GM21825 (cell line): ENCODE data around the gene DLGAP5.

Experiments
- ATAC-seq: cut with Tn5 transposase; IDR thresholded peaks from one replicate; pipeline ENCODE4 v1.9.1; 2021; ENCODE audit warnings: mild to moderate bottlenecking, moderate library complexity; ENCODE audit not compliant: unreplicated experiment

DLGAP5 gene

DNA sequence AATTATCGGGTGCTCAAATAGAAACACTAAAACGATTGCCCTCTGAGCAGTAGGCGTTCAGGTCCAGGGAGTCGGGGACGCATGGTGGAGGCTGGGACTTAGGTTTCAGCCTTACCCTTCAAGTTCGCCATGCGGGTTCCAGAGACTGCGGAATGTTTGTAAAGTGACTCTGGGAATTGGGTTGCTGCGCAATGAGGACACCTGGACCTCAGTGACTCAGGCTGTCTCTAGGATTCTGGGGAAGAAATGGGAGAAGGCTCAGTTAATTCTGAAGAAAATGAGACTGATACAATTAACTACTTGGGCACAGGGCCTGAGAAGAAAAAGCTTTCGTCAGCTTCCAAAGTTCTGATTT is 61.2 kb downstream of the DLGAP5 start:
- no peak for ATAC-seq

DNA sequence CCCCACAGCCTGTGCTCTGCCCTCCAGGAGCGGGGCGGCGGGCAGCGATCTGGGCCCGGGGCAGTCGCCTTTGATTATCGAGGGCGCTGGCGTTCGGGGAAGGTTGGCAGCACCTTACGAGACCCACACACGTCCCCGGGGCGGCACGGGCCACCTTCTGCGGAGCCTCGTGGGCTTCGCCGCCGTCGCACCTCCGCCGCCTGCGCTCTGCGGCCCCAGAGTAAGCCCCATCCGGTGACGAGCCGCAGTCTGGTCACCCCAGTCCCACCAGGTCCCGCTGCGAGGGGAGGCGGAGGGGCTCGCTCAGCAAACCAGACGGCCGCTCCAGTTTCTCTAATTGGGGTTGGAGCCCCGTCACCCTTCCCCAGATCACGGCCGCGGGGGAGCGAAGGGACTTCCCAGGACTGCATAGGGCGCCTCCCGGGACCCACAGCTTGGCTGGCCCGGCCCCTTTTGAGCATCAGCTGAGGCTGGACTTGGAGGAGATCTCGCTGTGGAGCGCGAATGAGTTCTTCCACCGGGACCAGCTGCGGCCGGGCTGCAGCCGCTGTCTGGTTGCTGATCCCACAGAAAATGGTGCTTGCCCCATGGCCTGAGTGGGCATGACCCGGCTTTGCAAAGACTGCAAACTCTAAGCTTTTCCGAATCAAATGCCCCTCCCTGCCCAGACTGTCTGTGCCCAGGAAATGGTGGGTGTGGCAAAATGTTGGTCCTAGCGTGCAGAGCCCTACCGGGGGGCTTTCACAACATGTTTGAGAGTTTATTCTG is 61.8 kb downstream of the DLGAP5 start:
- peak; percentile 49 for ATAC-seq

DNA sequence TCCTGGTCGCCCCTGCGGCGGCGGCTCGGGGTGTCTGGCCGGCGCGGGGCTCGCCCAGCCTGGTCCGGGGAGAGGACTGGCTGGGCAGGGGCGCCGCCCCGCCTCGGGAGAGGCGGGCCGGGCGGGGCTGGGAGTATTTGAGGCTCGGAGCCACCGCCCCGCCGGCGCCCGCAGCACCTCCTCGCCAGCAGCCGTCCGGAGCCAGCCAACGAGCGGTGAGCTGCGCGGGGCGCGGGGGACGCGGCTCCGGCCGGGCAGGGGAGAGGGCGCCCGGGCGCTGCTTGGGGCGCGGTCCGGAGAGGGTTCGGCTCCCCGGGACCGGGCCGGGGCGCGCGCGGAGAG is 62.3 kb downstream of the DLGAP5 start, which contains the start of gene LGALS3:
Gene LGALS3, plus strand, starts transcription at position 167 of the 342 bp plus-strand sequence. CDS start 8,122 bp downstream, outside the sequence.
- peak; percentile 65 for ATAC-seq

DNA sequence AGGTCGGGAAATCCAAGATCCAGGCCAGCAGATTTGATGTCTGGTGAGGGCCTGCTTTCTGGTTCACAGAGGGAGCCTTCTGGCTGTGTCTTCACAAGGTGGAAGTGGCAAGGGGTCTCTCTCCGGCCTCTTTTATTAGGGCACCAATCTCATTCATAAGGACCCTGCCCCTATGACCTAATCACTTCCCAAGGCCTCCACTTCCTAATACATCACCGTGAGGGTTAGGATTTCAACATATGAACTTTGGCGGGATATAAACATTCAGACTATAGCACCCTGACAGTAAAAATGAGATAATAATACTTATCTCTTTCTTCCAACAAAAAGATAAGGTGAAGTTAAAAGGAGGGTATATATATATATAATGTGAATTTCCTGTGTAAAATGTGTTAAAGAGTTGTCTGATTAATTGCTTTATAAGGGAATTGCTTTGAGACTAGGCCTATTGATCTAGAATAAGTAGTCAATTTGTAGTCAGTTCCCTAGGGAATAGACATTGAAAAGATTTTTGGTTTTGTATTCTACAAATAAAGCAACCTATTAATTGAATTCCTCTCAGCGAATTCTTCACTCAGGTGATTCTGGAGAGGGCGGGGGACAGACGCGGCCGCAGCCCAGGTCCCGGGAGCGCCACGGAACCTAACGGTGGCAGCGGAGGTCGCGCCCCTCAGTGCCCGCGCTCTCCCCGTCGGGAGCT is 62.8 kb downstream of the DLGAP5 start:
- no peak for ATAC-seq

DNA sequence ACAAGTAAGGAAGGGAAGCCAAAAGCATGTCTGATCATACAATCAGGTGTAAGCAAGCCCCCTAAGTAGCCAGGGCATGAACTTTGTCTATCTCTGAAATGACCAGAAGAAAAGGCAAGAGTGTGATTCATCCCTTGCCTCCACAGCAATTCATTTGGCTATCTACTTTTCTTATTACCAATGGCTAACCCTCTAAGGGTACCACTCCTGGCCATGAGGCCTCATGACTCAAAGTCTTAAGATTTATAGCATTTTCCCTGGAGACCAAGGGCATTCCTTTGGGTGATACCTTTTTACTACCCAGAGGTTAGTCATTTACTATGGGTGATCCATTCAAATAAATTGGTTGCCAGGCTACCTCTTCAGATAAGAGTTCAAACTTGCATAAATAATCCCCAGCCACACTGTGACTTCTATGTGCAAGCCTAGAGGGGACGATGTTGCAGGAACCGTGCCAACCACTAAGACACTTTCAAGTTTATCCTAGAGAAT is 63.9 kb downstream of the DLGAP5 start:
- ATAC-seq = no peak

DNA sequence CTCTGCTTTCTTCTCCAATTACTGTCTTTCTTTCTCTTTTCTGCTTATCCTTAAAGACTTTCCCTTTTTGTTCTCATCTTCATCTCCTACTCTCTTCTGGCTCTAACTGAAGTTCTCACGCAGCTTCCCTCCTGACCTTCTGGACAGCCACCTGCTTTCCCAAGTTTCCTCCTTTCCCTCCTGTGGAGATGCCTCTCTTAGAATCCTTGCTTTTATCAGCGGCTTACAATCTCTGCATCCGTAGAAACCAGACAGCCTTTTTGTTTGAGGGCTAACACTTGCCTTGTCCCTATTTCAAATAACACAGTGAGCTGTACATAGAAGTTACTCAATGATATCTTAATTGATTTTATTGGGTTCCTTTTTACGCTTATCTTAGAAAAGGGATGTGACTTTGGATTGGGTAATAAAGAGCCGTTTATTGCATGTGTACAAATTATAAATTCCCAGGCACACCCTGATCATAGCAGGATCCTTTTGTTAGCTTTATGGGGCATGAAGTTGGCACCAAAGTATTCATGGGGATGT is 64.4 kb downstream of the DLGAP5 start:
- no peak for ATAC-seq

DNA sequence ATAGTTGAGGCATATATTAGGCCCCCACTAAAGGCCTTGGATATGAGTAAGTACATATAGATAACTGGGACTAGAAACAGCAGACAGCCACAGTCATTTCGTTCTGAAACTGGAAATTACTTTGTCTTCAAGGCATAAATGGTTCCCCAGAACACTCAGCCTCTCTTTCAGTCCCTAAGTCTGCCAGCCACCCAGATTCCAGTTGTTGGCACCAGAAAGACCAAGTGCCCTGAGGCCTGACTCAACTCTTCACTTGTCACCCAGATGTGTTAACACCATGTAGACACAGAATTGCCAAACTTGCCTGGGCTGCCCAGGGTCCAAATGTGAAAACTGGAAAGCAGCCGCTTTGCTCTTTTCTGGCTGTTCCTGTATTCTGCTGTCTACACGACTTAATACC is 65.4 kb downstream of the DLGAP5 start:
- no peak for ATAC-seq

DNA sequence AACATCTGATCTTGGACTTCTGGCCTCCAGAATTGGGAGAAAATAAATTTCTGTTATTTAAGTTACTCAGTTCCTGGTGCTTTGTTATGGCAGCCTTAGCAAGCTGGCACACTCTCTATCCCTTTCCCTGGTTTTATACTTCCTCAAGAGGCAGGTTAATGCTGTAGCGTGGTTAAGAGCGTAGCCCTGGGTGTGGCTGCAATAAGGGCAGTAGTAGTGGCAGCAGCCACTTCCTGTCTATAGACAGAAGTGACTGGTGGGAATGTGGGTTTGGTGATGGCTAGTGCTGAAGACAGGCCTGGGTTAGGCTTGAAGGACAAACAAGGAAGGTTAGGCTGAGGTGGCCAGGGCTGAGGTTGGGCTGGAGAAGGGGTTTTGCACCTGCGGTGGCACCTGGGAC is 66.0 kb downstream of the DLGAP5 start:
- no peak for ATAC-seq

DNA sequence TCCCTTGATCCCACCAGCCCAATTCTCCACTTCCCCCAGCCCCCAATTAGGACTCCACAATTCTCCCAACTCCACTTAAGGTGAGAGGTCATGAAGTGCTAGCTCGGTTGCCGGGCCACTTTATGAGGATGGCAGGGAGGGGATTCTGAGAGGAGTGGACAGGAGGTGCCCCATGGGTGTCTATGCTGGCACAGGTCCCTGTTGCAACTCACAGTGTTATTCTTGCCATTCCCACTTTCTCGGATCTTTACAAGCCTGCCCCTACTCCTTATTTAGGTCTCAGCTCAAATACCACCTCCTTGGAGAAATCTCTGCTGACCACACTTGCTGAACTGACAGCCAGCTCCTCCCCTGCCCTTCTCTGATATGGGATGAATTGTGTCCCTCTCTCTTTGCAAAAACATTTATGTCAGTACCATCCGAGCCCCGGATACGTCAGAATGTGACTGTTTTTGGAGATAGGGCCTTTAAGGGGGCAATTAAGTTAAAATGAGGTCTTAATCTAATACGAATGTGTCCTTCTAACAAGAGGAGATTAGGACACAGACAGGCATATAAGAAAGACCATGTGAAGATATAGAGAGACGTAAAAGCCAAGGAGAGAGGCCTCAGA is 66.5 kb downstream of the DLGAP5 start:
- no peak for ATAC-seq

DNA sequence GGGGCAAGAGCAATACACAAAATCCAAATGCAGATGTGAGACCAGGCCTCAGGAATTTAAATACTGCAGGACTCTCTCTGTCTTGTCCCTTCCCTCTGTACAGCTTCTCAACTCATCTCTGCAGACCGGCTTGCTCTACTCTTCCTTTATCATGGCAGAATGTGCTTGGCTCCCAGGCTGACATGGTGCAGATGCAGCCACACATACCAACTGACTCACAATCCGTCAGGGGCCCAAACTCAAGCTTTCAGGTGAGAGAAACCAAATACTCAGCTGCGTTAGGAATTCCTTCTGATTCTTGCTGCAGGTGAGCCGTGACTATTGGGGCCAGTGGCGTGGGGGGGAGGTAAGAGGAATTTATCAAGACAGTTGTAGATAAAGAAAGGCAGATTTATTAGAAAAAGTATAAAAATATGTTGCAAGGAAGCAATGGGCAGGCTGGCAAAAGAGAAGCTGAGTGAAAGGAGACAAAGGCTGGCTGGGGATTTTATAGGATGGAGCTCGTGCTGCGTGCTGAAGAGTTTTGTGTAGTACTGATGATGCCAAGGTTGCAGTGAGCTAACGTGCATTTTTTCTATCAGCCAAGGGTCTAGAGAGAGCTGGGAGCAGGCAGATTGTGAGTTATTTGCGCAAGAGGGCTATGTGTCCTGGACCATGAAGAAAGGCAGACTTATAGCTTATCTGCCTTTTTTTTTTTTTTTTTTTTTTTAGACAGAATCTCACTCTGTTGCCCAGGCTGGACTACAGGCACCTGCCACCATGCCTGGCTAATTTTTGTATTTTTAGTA is 67.3 kb downstream of the DLGAP5 start:
- no peak for ATAC-seq

DNA sequence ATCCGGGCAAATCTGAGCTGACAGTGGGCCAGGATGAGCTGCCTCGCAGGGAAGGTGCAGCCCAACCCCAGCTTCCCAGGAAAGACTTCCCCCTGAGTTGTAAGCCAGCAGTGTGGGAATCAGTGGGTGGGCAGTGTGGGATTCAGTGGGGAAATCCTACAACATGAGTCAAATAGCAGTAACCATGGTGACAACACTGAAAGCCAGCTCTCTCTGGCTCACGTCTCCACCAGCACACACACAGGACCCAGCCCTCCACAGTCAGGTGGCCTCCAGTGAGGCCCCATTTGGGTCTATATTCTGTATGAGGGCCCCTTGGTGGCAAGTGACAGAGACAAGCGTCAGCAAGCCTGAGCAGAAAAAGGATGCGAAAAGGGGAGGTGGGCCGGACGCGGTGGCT is 68.3 kb downstream of the DLGAP5 start:
- ATAC-seq = no peak

DNA sequence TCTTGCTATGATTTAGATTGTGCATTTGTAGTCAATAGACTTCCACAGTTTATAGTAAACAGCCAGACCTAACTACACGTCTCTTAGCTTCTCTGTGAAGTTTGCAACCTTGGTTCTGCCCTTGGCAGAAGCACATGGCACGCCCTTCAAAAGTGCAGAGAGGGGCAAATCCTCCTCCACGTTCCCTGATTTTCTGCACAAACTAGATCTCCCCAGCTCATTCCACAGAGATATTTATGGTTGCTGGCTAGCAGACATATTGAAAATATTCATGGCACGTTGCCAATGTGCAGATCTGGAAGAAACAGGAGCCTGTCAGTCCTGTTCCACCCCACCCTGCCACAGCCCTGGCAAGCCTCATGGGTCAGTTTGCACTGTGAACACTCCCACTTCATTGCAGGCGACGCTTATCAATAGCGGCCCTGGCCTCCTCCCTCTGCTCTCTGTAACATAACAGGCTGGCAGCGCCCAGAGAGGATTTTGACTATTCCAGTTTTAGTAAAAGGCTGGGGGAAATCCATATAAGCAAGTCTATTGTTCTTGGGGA is 68.9 kb downstream of the DLGAP5 start:
- no peak for ATAC-seq

DNA sequence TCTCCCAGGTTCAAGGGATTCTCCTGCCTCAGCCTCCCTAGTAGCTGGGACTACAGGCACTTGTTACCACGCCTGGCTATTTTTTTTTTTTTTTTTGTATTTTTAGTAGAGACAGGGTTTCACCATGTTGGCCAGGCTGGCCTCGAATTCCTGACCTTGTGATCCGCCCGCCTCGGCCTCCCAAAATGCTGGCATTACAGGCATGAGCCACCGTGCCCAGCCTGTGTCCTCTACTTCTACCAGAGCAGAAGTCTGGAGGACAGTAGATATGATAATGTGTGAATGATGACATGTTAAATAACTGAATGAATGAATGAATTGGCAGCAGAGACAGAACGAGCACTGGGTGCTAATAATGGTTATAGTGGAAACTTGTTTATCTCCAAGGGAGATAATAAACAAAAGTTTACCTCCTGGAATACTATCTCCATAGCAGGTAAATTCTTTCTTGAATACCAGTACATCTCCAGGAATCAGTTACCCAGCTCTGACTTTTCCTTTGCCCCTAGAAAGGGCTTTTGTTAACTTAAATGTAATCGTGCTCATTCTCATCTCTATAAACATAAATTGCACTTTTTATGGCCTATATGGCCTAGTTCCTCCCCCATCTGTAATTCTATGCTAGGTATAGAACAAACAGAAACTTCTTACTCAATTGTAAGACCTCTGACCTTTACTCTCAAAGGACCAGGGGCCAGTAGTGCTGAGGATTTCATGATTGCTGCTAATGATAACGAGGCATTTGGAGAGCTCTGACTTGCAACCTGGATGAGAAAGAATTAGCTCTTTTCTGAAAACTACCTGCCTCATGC is 69.6 kb downstream of the DLGAP5 start:
- no peak for ATAC-seq

DNA sequence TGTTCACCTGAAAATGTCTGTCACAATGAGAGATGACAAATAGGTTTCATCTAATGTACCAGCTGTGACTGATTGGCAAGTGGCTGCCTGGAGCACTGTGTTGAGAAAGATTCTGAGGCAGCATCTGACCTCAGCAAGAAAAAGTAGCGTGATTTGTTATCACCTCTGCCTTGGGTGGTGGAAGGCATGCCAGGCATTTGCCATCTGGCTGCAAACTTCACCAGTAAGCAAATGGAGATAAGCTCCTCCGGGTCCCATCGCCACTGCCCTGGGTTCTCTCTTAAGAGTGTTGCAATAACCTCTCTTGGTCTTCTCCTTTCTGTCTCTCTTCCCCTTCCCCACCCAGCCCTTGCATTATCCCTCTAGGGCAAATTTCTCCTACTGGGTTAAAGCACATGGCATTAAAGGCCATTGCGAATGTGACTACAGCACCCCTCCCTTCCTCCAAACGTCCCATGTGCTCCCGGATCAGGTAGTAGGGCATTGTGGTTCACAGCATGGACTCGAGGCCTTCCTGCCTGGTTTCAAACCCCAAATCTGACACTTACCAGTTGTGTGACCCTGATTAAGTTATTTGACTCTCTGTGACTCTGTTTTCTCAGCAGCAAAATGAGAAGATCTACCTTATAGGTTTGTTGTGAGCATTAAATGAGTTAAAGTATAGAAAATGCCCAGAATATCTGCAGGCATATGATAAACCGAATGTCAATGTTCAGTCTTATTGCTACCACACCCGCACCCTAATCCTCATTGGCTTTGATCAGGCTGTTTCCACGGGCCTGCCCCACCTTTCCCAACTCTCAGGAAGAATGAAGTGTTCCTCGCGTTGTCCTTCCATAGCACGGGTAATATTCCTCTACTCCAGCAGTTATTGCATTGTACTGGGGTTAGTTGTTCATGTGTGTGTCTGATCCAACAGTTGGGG is 70.6 kb downstream of the DLGAP5 start:
- ATAC-seq = no peak

DNA sequence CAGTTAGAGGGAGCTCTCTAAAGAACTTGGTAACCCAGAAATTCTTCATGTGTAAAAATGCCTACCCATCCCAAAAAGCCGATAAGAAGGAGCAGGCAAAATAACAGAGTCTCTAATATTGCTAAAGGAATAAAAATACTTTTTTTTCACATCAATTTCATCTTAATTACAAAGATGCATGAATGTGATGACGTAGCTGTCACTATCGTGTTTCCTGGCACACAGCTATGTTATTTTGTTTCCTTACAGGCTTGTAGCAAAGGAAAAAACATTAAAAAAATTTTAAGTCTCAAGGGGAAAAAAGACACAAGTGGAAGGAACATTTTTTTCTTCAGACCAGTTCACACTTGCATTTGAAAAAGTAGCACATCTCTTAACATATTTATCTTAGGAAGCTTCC is 72.6 kb downstream of the DLGAP5 start:
- ATAC-seq = no peak

DNA sequence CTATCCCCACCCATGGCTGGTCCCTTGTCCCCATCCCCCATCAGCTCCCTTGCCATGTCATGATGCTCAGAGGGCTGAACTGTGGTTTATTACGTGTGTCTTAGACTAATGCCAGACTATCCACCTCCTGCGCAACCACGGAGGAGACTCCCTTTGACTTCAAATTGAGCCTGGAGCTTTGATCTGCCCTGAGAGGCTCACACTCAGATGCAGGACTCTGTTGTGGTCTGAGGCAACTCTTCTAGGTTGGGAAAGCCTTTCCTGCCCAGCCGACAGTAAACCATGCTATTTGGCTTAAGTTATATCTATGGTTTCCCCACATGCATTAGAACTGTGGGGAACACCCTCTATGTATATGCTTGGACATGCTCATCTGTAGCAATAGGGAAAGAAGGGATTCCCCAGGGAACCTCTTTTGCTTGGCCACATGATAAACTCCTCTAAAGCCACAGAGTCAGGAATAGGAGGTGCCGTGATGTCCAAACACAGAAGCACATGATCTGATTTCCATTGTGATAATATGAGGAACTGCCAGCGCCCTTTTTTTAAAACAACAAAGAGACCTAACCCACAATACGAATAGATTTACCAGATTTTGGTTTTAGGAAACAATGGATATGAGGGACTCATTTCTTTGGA is 73.5 kb downstream of the DLGAP5 start:
- ATAC-seq = no peak

DNA sequence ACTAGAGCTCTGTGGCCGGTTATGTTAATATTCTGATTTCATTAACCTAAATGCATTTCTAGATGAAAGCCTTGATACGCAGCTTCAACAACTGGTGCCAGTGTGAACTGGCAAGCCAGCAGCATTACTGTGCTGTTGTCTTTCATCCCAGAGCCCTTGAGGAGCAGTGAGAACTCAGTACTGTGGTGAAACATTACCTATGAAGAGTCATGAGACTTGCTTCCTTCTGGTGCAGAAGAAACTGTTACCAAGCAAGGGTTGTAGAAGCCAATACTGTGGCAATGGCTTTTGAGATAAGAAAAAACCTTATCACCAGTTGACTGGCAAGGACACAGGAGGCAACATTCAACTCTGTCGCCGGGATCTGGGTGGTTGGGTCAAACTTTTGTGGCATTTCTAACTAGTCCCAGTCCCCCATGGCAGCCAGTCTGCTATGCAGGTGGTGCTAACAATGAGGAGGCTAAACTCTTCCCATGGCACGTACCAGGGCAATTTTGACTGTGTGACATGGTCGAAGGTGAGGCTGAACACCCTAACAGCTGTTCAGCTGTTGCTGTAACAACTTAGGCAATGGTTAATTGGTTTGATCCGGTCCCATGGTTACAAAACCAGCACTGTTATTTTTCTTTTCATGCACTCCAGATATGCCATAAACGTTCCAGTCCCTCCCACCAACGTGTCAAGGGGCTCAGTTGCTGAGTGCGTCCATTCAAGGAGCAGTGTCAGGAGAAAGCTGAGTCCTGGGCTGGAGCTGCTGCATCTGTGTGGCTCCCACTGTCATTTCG is 74.9 kb downstream of the DLGAP5 start:
- no peak for ATAC-seq

DNA sequence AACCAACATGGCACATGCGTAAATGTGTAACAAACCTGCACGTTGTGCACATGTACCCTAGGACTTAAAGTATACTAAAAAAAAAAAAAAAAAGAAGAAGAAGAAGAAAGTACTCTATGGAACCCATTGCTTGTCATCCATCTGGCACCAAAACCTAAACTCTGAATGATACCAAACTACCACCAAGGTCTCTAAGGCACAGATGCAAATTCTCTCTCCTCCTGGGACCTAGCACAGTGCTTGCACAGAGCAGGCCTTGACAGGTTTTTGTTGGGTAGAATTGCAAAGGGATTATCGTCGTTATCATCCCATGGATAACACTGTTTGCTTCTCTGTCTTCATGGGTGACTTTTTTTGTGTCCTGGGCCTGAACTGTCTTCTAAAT is 75.5 kb downstream of the DLGAP5 start:
- ATAC-seq = no peak
